Astrocyte of the cerebellum (primary cell): ENCODE measurements around the gene CAPN8.

Experiments
- DNase-seq: peaks from one replicate; pipeline ENCODE4 v3.0.0-alpha.2; 2011; ENCODE audit warnings: low read depth
- H3K4me3 ChIP-seq: 2 replicates; pipeline ENCODE4 v1.5.1; 2011; ENCODE audit warnings: mild to moderate bottlenecking, low read depth, low read length, moderate library complexity
- in situ Hi-C: cut with HindIII; loops from 2 replicates; pipeline ENCODE4 v1.10.0; 2017; ENCODE audit warnings: low sequenced_read_pairs
- TF ChIP-seq, protein P1 (sequence below): IDR thresholded peaks from 2 replicates; pipeline ENCODE4 v1.5.1; 2012; ENCODE audit warnings: low read length, low read depth, moderate library complexity, mild to moderate bottlenecking; ENCODE audit errors: missing control alignments

Gene CAPN8

DNA sequence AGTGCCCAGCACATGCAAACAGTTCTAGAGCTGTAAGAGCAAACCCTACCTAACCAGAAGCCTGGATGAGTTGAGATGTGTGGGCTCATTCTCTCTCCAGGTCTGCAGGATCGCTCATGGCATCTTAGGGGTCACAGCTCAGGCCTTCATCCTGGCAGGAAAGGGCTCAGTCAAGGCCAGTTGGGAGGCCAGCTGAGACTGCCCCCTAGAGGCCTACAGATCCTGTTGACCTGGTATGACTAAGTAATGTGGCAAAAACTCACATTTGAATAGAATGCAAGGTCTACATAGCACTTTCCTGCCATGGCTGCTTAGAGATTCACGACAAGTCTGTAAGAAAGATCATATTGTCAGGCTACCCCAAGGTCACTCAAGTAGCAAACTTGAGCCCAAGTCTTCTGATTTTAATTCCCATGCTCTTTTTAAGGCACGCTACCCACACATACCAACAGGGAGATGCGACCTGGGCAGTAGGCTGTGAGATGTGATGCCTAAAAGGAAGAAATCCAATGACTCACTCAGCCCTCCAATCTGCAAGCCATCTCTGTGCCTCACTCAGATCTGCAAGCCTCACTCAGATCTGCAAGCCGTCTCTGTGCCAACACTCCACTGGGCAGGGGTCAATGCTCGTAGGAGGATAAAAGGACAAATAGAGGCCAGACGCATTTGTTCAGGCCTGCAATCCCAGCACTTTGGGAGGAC is 5.1 kb upstream of the CAPN8 start:
- TF ChIP-seq, protein P1, sequence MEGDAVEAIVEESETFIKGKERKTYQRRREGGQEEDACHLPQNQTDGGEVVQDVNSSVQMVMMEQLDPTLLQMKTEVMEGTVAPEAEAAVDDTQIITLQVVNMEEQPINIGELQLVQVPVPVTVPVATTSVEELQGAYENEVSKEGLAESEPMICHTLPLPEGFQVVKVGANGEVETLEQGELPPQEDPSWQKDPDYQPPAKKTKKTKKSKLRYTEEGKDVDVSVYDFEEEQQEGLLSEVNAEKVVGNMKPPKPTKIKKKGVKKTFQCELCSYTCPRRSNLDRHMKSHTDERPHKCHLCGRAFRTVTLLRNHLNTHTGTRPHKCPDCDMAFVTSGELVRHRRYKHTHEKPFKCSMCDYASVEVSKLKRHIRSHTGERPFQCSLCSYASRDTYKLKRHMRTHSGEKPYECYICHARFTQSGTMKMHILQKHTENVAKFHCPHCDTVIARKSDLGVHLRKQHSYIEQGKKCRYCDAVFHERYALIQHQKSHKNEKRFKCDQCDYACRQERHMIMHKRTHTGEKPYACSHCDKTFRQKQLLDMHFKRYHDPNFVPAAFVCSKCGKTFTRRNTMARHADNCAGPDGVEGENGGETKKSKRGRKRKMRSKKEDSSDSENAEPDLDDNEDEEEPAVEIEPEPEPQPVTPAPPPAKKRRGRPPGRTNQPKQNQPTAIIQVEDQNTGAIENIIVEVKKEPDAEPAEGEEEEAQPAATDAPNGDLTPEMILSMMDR, result peak; percentile 50
- H3K4me3 ChIP-seq, result no peak overlapping the region
- in situ Hi-C loops, result no loop called here
- DNase-seq, result no peak

GRCh38 chr1:223669003-223669795 is 3.7 kb upstream of the CAPN8 start:
- H3K4me3 ChIP-seq, result no peak overlapping the region

DNA sequence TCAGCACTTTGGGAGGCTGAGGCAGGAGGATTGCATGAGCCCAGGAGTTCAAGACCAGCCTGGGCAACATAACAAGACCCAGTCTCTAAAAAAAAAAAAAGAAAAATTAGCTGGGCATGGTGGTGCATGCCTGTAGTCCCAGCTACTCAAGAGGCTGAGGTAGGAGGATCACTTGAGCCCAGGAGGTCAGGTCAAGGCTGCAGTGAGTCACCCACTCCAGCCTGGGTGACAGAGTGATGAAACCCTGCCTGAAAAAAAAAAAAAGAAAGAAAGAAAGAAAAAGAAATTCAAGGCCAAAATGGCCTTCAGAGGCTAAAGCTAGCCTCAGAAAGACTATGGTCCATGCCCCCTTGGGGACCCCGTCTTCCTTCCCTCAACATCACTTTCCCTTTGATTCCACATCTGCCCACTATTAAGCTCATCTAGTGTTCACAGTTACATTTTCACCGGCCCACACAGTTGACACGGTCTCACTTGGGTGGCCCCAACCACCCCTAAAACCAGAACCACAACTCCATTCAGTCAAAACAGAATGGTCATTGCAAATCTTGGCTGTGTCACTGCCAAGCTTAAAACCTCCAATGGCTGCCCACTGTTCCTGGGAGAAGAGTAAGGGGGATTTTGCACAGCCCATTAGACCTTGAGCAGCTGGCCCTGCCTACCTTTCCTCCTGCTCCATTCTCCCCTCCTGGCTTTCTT is 2.1 kb upstream of the CAPN8 start:
- in situ Hi-C loops, result no loop called here
- H3K4me3 ChIP-seq, result no peak overlapping the region
- TF ChIP-seq, protein P1, result no peak
- DNase-seq, result no peak

More at GRCh38 chr1:223669003-223669795, 3.7 kb upstream of the CAPN8 start:
- no peak for DNase-seq
- TF ChIP-seq, protein P1, result no peak
- in situ Hi-C loops, result no loop called here

DNA sequence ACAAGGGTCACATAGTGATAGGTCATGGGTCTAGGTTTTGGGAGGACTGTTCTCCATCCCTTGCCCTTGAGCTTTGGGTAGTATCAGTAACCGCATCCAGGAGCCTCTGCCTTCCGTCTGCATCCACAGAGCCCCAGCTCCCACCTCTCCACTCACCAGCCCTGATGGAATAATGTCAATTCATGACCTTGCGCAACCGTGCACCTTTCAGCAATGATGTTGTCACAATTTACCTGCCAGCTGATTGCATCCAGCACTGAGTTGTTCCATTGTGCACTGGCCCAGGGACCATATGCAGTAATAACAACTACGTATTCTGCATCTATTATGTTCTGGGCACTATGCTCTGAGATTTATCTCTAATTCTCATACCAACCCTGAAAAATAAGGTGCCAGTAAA is 1.4 kb downstream of the CAPN8 start:
- in situ Hi-C loops, result no loop called here
- DNase-seq, result no peak
- H3K4me3 ChIP-seq, result no peak overlapping the region
- TF ChIP-seq, protein P1, result no peak

DNA sequence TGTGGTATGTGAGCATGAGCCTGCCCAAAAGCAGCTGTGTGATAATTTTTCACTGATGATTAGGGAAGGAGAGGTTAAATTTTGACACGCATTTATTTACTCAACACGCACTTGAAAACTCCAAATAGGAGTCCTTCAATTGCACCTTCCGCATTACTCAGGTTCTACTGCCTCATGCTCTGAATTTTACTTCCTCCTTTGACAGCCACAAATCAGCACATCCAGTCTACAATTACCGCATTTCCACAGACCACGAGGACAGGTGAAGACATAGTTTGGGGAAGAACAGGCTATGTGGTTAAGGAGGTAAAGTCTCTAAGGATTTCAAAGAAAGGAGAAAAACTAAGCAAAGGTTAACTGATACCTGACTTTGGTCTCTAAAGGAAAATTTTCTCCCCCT is 2.6 kb downstream of the CAPN8 start:
- DNase-seq, result no peak
- H3K4me3 ChIP-seq, result no peak overlapping the region
- TF ChIP-seq, protein P1, result no peak
- in situ Hi-C loops, result no loop called here

- no peak for DNase-seq
- TF ChIP-seq, protein P1, result no peak
- no peak overlapping the region for H3K4me3 ChIP-seq
- in situ Hi-C loops, result no loop called here
Measured at GRCh38 chr1:223659711-223660110, 5.8 kb downstream of the CAPN8 start.
